Activated naive CD4-positive, alpha-beta T cell treated with Interleukin-2 at 50 U/mL for 16 hours (primary cell): ENCODE data around the gene ANO3.
"Not testable (repeated sequence)": the region's sequence is repeated elsewhere in the genome, so short reads cannot be mapped to it uniquely, and the experiment has no call there.

Experiments
- DNase-seq: peaks from one replicate; pipeline ENCODE4 v3.0.0-alpha.2; 2020

ANO3 gene

GRCh38 chr11:26579683-26580082 is 247.8 kb downstream of the ANO3 start:
- DNase-seq = no peak

DNA sequence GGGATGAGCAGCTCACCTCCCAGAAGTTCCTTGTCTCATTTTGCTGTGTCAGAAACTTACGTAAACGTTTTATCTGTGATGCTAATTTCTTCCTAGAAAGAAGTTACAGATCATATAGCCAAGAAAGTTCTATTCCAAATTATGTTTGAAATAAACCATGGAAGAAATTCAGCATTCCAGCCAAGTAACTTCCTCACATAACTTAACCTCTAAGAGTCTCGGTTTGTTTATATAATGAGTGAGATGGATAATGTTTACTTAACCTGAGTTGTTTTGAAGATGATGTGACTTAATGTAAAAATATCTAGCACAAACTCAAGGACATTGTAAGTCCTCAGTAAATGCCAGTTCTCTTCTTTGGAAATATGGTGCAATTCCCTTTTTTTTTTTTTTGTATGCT is 249.0 kb downstream of the ANO3 start:
- DNase-seq = no peak

DNA sequence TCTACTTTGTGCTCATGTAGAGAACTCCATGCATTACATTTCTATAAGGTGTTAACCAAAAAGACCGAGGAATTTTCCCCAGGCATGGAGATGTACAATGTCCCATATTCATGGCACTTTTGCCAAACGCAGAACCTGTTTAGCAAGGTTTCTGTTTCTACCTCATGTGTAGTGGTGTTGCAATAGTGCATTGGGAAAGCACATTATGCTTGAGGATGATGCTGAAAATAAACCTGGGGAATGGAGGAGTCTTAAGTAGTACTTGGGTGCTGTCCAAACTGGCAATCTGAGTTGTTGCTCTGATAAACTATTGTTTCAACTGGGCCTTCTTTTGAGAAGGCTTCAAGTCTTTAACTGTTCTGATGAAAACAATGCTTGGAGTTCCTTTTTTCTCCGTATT is 251.6 kb downstream of the ANO3 start:
- no peak for DNase-seq

GRCh38 chr11:26584818-26585217 is 252.9 kb downstream of the ANO3 start:
- no peak for DNase-seq

DNA sequence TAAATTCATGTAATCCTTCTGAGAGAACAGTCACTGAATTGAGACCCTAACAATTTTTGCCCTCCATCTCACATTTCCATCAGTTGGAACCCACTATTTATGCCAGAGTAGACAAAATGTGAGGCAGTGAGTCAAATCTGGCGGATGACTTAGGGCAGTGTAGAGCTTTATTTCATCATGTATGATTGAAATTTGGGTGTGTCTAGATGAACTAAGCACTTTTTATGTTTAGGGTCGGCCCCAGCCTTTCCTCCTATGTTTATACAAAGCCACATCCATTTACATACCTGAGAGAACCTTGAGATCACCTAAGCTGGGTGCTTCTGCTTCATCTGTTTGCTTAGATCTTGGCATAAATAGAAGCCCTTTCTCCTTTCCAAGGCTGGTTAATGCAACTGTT is 255.1 kb downstream of the ANO3 start:
- DNase-seq = no peak

DNA sequence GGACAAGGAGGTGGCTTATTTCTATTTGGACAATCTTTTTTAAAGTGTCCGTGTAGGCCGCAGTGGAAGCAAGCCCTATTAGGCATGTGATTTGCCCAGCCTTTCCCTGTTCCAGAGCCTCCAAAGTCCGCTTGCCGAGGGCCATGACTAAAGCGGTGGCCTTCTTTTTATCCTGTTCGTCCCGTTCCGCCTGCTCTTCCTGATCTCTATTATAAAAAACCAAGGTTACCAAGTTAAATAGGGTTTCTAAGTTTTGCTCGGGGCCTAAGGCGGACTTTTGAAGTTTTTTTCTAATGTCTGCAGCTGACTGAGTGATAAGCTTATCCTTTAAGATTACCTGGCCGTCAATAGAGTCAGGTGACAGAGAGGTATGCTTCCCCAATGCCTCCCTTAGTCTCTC is 261.8 kb downstream of the ANO3 start:
- DNase-seq = no peak

- not testable (repeated sequence) for DNase-seq
These were observed 263.4 kb downstream of the ANO3 start for GRCh38 chr11:26595207-26595865.

- not testable (repeated sequence) for DNase-seq
These were observed 265.2 kb downstream of the ANO3 start for GRCh38 chr11:26597049-26597689.

DNA sequence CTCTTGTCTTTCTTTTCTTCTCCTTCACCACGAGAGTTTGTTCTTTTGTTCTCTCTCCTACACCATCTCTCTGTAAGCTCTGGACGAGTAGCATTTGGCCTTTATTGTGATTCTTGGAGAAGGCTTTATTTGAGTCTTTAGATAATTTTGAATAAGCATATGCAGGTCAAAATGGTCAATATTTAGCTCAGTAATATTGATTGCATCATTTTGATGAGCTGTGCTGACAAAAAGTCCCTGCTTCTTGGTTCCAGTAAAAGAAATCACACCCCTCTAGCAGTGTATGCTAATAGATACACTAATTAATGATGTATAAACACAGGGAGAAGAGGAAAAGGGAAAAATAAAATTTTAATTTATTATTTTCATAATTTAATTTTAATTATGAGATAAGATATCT is 266.0 kb downstream of the ANO3 start:
- DNase-seq = no peak

- no peak for DNase-seq
These were observed 267.5 kb downstream of the ANO3 start for GRCh38 chr11:26599425-26599824.

DNA sequence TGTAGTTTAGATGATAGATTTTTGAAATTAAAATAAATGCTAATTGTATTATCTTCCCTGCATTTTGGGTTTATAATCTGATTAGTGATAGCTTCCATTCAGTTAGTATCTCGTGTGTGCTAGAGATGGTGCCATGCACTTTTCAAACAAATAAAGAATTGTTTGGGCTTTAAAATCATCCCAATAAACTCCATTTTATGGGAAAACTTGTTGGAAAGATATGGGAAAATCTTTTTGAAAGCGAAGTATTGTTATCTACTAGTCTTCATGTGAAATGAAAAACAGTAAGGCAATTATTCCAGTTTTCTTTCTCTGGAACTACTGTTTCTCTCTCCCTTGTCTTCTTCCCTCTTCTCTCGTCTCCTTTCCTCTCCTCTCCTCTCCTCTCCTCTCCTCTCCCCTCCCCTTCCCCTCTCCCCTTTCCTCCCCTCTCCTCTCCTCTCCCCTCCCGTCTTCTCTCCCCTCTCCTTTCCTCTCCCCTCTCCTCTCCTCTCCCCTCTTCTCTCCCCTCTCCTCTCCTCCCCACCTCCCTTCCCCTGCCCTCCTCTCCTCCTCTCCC is 268.0 kb downstream of the ANO3 start:
- no peak for DNase-seq

GRCh38 chr11:26607725-26608506 is 276.0 kb downstream of the ANO3 start:
- no peak for DNase-seq

DNA sequence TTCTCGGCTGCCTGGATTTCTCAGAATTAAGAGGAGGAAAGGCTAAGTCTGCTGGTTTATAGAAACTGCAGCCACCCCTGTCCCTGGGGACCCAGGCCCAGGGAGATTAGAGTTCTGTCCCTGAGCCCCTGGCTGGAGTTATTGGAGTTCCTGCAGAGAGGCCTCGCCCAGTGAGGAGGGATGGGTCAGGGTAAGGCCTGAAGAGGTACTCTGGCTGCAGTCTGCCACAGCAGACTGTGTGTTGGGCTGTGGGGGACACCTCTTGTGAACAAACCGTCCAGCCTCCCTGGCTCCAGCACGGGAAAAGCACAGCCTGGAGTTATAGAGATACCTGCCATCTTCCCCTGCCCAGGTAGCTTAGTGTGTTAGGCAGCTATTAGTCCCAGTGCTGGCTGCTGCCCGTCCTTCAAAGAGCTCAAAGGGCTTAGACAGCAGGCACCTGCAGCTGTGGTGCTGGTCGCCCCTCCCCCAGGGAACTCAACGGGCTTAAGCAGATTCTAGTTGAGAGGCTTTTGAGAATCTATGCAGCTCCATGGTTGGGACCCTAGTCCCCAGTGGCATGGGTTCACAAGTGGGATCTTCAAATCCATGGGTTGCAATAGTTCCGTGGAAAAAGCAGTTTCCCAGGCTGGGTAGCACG is 276.7 kb downstream of the ANO3 start:
- no peak for DNase-seq

- DNase-seq = no peak
These were observed 281.8 kb downstream of the ANO3 start for GRCh38 chr11:26613759-26614158.

- no peak for DNase-seq
These were observed 286.5 kb downstream of the ANO3 start for GRCh38 chr11:26618441-26618840.

- no peak for DNase-seq
These were observed 288.5 kb downstream of the ANO3 start for GRCh38 chr11:26620282-26621045.

GRCh38 chr11:26621132-26621531 is 289.2 kb downstream of the ANO3 start:
- no peak for DNase-seq

GRCh38 chr11:26622181-26622580 is 290.3 kb downstream of the ANO3 start:
- no peak for DNase-seq

DNA sequence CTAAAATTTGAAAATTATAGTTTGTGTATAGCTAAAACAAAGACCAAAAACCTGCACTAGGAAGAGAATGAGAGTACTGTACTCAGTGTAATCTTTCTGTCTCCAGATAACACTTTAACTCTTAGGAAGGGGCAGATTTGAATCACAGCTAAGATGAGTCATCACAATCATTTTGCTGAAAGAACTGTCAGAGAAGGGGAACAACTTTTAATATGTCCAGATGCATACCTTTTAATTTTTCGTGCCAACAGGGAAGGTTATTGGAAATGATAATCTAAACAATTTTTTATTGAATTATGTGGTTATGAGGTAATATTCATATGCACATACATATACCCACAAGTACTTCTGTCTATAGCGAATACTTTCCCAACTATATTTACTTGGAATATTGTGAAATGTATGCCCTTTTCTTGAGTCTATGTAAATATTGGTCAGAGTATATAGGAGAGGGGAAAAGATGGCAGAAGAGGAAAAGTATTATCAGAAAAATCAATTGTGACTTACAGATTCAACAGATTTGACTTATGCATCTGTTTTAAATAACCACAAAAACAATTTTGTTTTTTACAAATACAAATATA is 291.2 kb downstream of the ANO3 start:
- no peak for DNase-seq

- DNase-seq = no peak
These were observed 294.4 kb downstream of the ANO3 start for GRCh38 chr11:26626346-26626745.

GRCh38 chr11:26632691-26633159 is 300.8 kb downstream of the ANO3 start:
- DNase-seq = no peak

DNA sequence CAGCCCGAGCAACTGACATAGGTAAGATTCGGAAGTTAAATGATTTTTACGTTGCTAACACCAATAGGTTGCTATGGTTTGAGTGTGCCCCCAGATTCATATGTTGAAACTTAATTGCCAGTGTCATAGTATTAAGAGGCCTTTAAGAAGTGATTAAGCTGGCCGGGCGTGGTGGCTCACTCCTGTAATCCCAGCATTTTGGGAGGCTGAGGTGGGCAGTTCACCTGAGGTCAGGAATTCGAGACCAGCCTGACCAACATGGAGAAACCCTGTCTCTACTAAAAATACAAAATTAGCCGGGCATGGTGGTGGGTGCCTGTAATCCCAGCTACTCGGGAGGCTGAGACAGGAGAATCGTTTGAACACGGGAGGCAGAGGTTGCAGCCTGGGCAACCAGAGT is 311.4 kb downstream of the ANO3 start:
- not testable (repeated sequence) for DNase-seq
